Left lung (tissue), 10 donors: ENCODE measurements around the gene CCDC178. TPM values are rescaled to one million over a fixed set of nuclear protein-coding genes. Genes with fewer than 3 reads are reported as not detected.

Experiments used
- ATAC-seq: fragments of 200-7000 bp; cut with Tn5 transposase; one replicate; pipeline ENCODE4 v1.9.1; 2020; ENCODE audit warnings: moderate library complexity
- DNase-seq, 4 donors: peaks; one replicate each; pipeline ENCODE4 v3.0.0-alpha.2; 2013 to 2020
- H3K27ac ChIP-seq, 2 donors: fragments of 200-600 bp; sonication (generic) in 1 of 2; one replicate each; pipeline versions ENCODE4 v1.5.0 to v1.8.0; 2020 to 2021
- H3K27me3 ChIP-seq, 2 donors: fragments of 200-600 bp; sonication (generic) in 1 of 2; one replicate each; pipeline versions ENCODE4 v1.5.0 to v1.8.0; 2020 to 2021
- H3K36me3 ChIP-seq, 2 donors: fragments of 200-600 bp; sonication (generic) in 1 of 2; one replicate each; pipeline versions ENCODE4 v1.5.0 to v1.8.0; 2020 to 2021
- H3K4me1 ChIP-seq, 2 donors: fragments of 200-600 bp; one replicate each; pipeline ENCODE4 v1.8.0; 2021
- H3K4me3 ChIP-seq, 2 donors: fragments of 200-600 bp; sonication (generic) in 1 of 2; one replicate each; pipeline versions ENCODE4 v1.5.0 to v1.8.0; 2020 to 2021; ENCODE audit warnings: mild to moderate bottlenecking in 1 of 2
- H3K9me3 ChIP-seq, 2 donors: fragments of 200-600 bp; sonication (generic) in 1 of 2; one replicate each; pipeline versions ENCODE4 v1.5.0 to v1.8.0; 2020 to 2021
- intact Hi-C, 2 donors: fragments of 100-400 bp; cut with DNase I; formaldehyde crosslinking; loops; one replicate each; pipeline versions ENCODE4 v1.11.2 to v1.14.2; 2022
- polyA plus RNA-seq, 6 donors: library from polyadenylated mRNA; unstranded; fragments of 120-200 nt; gene quantifications; one replicate each; pipeline ENCODE4 v1.2.1, GENCODE V29; 2013; ENCODE audit not compliant: insufficient read length in 6 of 6
- total RNA-seq, 2 donors: library from RNA; stranded (reverse); fragmentation: NEBNext Ultra II Directional; extraction: Animal tissue kit (Norgen Biotek cat#: 25700); gene quantifications; one replicate each; pipeline ENCODE4 v1.2.1, GENCODE V29; 2021
- TF ChIP-seq, protein P1 (sequence below), 2 donors: fragments of 200-600 bp; sonication (generic) in 1 of 2; IDR thresholded peaks; one replicate each; pipeline versions ENCODE4 v1.5.0 to v1.8.0; 2021; ENCODE audit warnings: antibody characterized with exemption in 2 of 2
- donor health status: DM: no; HTN: yes; CAD: no.
- donor health status: DM: no; HTN: no; CAD: no.

The CCDC178 gene
- total and polyA plus RNA-seq, 8 donors, result 0.73 to 2.9 (median 2.2) TPM; not detected in 1

DNA sequence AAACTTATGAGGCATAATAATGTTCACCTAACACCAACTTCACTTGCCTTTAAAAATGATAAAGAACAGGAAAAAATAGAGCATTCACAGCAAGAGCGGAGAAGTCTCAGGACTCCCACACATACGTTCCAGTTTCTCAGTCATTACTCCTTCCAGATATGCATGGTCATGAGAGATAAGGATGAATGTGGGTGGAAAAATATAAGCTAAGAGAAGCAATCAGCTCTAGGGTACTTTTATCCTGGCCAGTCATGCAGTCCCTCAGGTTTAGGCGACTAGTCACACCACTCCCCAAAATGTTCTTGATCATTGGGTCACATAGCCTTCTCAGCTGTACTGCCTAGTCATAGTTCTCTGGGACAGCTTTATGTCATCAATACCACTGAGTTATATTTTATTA lies 29.2 kb upstream of the CCDC178 start:
- H3K4me1 ChIP-seq, result no peaks in the 10 kb centered on the region
- no peaks in the 10 kb centered on the region for H3K36me3 ChIP-seq
- DNase-seq (no peak), ATAC-seq (no peak)
- H3K9me3 ChIP-seq, result no peaks in the 10 kb centered on the region
- H3K4me3 ChIP-seq, result no peak overlapping the region
- H3K27ac ChIP-seq, result no peak overlapping the region
- TF ChIP-seq, protein P1, sequence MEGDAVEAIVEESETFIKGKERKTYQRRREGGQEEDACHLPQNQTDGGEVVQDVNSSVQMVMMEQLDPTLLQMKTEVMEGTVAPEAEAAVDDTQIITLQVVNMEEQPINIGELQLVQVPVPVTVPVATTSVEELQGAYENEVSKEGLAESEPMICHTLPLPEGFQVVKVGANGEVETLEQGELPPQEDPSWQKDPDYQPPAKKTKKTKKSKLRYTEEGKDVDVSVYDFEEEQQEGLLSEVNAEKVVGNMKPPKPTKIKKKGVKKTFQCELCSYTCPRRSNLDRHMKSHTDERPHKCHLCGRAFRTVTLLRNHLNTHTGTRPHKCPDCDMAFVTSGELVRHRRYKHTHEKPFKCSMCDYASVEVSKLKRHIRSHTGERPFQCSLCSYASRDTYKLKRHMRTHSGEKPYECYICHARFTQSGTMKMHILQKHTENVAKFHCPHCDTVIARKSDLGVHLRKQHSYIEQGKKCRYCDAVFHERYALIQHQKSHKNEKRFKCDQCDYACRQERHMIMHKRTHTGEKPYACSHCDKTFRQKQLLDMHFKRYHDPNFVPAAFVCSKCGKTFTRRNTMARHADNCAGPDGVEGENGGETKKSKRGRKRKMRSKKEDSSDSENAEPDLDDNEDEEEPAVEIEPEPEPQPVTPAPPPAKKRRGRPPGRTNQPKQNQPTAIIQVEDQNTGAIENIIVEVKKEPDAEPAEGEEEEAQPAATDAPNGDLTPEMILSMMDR (IDR thresholded peaks at IDR 0.05), result no peak
- intact Hi-C loops, result no loop called here
- no peaks in the 10 kb centered on the region for H3K27me3 ChIP-seq

DNA sequence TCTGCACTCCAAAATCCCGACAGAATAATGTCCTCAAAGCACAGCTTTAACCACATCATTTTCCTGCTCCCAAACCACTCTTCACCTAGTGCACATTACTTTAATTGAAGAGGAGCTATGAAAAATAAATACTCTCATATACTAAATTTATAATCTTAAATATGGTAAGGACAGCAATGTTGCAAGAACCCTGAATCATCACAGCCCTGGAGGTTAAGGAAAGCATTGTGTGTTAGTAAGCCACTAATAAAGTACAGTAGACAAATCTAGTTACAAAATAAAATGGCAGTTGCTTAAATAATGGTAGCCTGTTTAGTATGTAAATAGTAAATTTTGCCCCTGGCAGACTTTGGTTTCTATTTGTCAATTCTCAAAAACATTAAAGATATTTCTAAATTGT lies 27.0 kb upstream of the CCDC178 start:
- Histone ChIP-seq H3K27me3 (no peaks in the 10 kb centered on the region), H3K9me3 (no peaks in the 10 kb centered on the region), H3K4me3 (no peak overlapping the region), H3K4me1 (no peaks in the 10 kb centered on the region), H3K27ac (no peak overlapping the region), H3K36me3 (no peaks in the 10 kb centered on the region)
- ATAC-seq (no peak), DNase-seq (no peak)
- TF ChIP-seq, protein P1 (IDR thresholded peaks at IDR 0.05), result no peak
- intact Hi-C loops, result no loop called here

DNA sequence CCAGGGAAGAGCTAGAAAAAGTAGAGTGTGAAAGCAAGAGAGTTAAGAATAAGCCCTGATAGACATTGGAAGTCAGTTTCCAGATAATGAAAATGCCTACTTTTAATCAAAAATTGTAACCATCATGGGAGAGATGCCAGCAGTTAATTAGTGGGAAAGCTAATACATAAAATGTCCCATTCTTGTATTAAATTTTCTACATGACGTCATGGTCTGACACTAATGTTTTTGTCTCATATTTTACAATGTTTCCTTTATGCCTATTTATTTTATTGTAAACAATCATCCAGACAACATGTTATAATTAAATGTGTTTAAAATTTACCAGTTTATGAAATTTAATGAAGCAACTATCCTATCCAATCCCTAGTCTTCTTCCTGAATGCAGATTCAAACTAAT lies 26.3 kb upstream of the CCDC178 start:
- TF ChIP-seq, protein P1 (IDR thresholded peaks at IDR 0.05), result no peak
- H3K27ac ChIP-seq, result no peak overlapping the region
- ATAC-seq (no peak), DNase-seq (no peak)
- H3K36me3 ChIP-seq, result no peaks in the 10 kb centered on the region
- H3K27me3 ChIP-seq, result no peaks in the 10 kb centered on the region
- no peaks in the 10 kb centered on the region for H3K9me3 ChIP-seq
- H3K4me3 ChIP-seq, result no peak overlapping the region
- no peaks in the 10 kb centered on the region for H3K4me1 ChIP-seq
- intact Hi-C loops, result no loop called here

DNA sequence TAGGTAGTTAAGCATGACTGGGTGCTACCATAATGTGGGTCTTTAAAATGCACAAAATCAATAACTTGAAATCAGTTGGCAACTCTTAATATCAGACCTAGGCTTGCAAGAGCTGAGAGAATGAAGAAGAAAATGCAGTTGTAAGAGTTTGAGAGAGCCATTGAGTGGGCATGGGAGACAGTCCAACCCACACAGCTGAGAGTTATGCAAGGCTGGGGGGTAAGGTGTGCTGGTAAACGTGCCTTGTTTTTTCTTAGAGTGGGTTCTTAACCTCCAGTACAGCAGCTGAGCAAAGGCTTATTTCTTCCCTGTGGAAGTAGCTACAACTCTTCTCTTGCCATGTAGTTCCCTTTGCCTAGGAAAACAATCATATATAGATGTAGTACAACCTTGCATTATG lies 20.2 kb upstream of the CCDC178 start:
- Histone ChIP-seq H3K4me3 (no peak overlapping the region), H3K9me3 (no peaks in the 10 kb centered on the region), H3K4me1 (no peaks in the 10 kb centered on the region), H3K36me3 (no peaks in the 10 kb centered on the region), H3K27me3 (no peaks in the 10 kb centered on the region), H3K27ac (no peak overlapping the region)
- ATAC-seq (no peak), DNase-seq (no peak)
- TF ChIP-seq, protein P1 (IDR thresholded peaks at IDR 0.05), result no peak
- intact Hi-C loops, result no loop called here

DNA sequence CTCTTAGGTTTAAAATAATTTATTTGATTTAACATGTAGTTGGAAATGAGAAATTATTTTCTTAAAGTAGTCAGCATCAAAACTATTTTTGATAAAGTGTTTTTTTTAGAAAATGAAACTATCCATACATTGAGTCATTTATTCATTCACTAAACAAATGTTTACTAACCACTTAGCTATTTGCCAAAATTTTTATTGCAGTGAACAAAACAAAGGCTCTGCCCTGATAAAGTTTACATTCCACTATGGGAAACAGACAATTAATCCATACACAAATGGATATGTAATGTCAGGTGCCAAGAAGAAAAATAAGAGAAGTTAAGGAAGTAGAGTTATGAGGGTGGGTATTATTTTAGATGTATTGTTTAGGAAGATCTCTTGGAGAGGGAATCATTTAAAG lies 19.1 kb upstream of the CCDC178 start:
- intact Hi-C loops, result no loop called here
- Histone ChIP-seq H3K36me3 (no peaks in the 10 kb centered on the region), H3K4me3 (no peak overlapping the region), H3K27me3 (no peaks in the 10 kb centered on the region), H3K27ac (no peak overlapping the region), H3K9me3 (no peaks in the 10 kb centered on the region), H3K4me1 (no peaks in the 10 kb centered on the region)
- no peak for ATAC-seq
- TF ChIP-seq, protein P1 (IDR thresholded peaks at IDR 0.05), result no peak
- DNase-seq, result no peak
